ENCODE data around the gene KCNAB1.

KCNAB1 gene

DNA sequence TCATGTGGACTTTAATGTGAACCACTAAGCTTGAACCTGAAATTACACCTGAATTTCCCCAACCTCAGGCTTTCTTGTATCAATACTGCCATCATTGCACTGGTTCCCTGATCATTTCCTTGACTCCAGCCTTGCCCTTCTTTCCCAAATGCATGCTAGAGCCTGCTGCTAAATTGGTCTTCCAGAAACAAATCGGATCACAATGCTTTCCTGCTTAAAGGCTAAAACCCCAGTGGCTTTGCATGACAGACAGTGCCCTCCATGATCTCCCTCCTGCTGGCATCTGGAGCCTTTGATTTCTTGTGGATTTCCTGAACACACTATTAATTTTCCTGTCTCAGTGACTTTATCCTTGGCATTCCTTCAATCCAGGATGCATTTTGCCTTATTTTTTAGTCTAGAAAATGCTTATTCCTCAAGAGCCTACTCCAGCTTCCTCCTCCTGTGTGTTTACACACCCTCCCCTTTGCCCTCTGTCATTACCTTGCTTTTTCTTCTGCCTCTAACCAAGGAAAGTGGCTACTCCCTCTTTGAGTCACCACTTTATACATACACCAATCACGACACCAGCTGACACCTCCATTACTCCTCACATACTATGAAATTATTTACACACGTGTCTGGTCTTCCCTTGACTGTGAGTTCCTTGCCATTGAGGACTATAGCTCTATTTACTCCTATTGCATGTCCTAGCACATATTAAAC, 214.6 kb downstream of the KCNAB1 start:
- DNase-seq, result no peak

DNA sequence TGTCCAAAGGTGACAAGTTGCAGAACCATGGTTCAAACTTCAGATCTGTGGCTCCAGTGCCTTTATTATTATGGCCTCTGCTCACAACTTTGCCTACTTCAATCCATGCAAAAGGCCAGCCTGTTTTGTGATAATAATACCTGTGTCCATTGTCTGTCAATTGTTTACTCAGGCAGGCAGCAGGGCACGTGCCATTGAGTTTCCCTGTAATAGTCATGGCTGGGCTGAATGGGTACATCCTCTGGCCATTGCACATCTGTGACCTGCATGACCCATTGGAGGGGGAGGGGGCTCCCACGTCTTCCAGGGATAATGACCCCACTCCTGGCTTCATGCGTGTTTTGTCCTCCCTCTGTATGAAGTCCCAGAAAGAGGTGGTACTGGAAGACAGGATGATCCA, 219.1 kb downstream of the KCNAB1 start:
- DNase-seq, result no peak

DNA sequence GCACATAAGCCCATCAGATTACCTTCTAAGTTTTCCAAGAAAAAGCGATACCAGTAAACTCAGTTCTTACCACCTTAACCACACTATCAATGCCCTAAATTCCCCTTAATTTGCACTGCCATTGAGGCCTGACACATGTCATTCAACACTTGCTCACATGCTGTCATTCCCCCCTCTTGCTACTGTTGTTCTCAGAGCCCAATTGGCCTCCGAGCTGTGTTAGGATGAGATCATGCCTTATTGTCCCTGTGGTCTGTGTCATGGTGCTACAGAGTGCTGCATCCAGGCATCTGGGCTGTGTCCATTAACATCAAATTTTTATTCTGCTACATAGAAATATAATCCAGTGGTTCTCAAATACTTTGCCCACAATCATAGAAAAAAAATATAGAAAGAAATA, 221.0 kb downstream of the KCNAB1 start:
- DNase-seq, result no peak

DNA sequence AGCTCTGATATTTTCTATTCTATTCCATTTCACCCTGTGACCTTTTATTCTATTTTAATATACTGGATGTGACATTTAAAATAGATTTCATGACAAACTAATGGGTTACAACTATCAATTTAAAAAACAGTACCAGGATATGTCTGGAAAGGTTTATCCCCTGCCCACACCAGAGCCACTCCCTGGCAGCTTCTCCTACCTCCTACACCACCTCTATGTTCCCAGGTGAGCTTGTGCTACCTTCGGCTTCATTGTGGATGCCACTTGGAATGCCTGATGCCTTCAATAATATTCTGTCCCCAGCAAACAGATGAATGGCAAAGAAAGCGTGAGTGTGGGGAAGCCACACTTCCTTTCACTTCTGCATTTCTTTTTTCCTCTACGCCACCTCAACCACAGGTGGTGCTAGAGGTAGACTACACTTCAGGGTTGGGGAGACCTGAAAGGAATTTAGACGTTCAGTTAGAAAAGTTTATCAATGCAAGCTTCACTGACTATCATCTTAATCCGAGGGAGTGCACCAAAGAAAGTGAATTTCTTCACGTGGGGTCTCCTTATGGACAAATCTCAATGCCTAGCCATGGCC, 221.5 kb downstream of the KCNAB1 start:
- no peak for DNase-seq

DNA sequence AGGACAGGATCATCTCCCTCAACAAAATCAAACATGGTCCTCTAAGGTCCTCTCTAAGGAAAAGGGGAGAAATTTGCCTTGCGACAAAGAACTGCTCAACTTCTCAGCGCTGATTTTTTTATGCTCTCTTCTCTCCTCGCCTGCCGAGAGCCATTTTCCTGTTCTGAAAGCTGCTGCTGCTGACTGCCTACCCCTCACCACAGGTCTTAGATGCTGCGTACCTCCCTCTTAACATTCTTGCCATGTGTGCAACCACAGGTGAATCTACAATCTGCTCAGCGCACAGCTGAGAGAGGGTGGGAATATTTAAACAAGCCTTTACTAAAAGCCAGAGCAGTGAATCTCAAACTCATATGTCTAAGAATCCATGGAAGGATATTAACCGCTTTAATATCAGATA, 223.8 kb downstream of the KCNAB1 start:
- no peak for DNase-seq

DNA sequence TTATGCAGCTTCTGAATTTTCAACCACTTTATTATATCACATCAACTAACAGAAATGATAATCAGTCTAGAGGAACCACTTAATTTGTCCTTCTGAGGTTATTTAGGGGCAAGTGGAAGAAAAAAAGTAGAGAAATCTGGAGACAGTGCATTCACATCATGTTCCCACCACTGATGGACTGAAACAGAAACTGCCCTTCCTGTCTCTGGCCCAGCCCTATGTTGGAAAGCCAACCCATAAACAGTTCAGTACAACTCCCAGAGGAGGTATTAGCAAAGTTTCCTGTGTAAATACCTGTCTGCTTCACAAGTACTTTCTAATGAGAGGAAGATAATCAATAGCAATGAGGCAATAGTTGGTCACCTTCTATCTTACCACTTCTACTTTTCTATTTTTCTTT, 228.7 kb downstream of the KCNAB1 start:
- DNase-seq, result no peak

DNA sequence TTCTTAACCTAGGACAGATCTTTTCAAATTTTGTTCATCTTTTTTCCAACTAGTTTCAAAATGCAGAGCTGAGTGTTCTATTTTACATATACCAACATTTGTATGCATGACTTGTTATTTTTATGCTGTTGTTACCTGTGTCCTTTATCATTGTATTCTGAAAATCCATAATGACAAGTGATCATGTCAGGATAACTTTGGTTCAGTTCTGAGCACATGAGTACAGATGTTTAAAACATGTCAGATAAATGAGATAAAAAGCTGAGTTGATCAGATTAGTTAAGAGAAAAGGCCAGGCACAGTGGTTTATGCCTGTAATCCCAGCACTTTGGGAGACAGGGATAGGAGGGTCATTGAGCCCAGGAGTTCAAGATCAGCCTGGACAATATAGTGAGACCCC, 229.6 kb downstream of the KCNAB1 start:
- DNase-seq, result no peak

DNA sequence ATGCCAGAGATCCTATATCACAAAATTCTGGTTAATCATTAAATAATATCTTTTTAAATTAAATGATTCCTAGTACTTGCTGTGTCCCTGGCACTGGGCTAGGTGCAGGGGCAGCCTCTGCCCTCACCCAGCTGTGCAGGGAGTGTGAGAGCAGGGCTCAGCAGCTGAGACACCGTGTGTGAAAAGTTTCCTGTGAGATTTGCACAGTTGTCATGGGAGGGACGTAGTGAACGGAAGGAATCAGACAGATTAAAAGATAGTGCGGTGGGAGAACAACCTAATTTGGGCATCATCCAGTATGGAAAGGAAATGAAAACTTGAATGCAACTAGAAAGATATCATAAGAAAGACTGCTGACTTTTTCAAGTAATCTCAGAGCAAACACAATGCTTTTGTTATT, 230.4 kb downstream of the KCNAB1 start:
- DNase-seq, result no peak

DNA sequence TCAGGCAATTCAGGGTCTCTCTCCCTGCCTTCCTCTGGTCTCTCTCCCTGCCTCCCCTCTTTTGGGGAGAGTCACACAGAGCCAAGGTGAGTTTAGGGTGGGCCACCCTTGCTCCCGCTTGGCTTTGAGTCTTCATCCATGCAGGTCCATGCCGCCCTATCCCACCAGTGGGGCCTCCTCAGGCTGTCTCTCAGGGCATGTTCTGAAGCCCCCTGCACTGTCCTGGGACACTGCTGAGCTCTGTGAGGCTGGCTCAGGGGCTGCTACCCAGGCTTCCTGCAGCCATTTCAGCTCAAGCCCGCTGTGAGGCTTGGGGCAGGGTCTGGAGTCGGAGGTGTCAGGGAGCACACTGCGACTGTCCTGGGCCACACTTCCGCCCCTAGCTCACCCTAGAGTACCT, 231.4 kb downstream of the KCNAB1 start:
- DNase-seq, result no peak

DNA sequence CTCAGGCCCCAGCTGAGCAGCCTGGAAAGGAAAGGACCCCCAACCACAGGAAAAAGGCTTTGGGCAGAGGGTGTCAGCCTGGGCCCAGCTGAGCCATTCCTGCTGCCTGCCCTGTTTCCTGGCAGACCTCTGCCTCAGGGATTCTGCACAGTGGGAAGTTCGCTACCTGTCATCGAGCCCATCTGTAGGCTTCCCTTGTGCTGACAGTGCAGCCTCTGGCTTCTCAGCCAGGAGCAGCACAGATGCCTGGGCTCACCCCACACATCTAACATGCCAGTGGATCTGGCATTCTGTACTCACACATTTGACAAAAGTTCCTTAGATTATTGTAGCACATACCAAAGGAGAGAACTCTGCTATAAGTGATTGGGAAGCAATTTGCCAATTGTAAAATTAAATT, 232.3 kb downstream of the KCNAB1 start:
- DNase-seq, result no peak

DNA sequence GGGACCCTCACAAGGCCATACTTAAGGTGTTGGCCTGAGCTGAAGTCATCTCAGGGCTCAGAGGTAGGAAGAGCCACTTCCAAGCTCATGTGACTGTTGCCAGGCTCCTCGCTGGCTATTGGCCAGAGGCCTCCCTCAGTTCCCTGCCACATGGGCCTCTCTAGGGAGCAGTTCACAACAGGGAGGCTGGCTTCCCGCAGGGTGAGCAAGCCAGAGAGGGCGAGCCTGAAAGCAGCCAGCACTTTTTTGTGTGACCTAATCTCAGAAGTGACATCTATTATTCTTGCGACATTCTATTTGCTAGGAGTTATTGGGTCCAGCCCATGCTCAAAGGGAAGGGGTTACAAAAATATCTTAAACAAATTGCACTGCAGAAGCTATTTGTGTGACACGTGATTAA, 233.2 kb downstream of the KCNAB1 start:
- DNase-seq, result no peak

DNA sequence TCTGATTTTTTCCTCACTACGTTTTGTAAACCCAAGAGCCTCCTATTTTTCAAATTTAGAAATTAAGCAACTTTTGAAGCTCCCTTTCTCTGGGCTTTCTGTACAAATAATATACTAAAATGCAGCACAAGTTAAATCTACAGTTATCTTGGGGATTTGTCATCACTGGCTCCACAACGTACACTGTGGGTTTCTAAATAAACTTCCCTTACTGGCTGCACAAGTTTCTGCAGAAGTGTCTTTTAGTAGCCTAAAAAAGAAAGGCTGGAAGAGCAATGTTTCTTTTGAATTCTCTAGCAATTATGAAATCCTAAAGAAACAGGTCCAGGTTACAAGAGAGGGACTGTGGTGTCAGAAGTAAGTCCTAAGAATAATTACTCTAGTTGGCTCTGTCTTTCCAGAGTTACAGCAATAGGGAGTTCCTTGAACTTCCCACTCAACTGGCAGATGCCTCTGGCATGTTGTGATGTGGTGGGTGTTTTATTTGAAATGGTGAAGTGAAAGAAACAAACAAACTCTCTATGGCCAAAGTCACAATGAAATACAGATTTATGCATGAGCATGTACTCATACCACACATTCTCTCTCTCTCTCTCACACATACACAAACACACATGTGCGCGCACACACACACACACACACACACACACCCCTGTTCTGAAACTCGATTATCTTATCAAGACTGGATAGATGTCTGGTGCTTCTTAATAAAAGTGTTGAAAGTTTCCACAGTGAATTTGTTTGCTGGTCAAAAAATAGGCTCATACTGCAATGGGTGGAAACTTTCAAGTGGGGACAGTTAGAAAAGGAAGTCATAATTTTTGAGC, 236.4 kb downstream of the KCNAB1 start:
- no peak for DNase-seq

DNA sequence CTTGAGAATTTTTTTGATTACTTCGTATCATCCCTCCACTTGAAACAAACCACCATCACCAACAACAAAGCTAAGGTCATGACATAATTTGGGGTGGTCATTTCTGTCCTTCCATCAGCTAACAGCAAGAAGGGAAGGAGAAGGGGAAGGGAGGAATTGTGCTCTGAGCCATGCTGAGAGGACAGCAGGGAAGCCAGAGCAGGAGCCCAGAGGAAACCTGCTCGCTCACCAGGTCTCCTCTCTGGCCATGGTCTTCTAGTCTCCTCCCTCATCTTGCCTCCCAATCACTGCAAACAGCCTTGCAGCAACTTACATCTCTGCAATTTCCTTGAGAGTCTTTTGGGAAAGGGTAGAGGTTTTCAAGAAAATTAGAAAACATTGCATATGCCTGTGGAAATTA, 237.9 kb downstream of the KCNAB1 start:
- no peak for DNase-seq

DNA sequence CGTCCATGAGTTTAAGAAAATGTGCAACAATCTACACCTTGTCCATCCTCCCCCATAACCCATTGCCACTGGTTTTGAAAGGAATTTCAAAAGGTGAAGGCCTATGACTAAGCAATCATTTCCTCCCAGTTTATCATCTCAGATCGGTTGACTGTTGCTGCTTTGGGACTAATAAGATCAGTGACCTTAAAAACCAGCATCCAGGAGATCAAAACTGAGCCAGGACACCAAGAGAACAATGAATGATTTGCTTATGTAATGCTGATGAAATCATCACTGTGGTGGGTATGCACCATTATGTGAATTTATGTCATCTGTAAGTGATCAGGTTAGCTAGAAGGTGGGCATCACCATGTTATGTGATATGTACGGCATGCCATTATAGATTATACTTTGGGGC, 239.0 kb downstream of the KCNAB1 start:
- no peak for DNase-seq

DNA sequence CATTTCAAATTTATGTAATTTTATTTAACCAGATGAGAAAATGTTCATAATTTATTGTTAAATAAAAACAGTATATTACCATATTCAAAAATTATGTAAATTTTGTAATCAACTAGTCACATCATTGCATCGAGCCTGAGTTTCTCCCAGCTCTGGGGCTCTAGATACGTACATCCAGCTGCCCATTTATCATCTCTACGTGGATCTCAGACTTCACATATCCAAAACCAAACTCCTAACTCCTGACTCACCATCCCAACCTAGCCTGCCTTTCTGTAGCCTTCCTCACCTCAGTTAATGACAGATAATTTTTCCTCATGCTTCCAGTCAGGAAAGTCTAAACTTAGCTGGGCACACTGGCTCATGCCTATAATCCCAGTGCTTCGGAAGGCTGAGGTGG, 239.7 kb downstream of the KCNAB1 start:
- DNase-seq, result no peak

DNA sequence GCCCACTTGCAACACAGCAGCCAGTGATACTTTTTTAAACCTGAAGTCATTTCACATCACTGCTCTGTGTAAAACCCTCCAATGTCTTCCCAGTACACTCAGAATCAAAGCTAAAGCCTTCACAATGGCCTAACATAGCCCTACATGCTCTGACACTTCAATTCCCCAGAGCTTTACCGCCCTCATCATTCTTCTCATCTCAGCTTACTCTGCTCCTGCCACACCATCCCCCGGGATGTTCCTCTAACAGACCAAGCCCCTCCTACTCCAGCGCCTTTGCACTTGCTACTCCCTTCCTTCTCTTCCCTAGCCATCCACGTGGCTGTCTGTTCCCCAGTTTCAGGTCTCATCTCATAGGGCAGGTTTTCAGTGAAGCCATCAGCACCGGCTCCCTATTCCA, 240.6 kb downstream of the KCNAB1 start:
- DNase-seq, result no peak

DNA sequence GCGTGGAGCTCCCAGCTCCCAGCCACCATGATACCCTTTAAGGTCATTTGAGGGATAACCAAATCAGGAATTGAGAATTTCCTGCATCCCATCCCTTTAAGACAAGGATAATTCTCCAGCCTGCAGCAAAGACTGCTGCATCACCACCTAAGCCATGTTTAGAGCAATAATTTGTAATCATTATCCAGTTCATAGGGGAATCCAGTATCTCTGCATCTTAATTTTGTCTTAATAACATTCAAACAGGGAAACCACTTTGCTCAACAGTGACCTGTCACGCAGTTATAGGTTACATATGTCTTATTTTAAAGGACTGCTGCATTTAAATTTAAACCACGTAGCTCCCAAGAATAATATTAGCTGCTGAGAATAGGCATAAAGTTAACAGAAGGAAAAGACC, 246.2 kb downstream of the KCNAB1 start:
- no peak for DNase-seq

DNA sequence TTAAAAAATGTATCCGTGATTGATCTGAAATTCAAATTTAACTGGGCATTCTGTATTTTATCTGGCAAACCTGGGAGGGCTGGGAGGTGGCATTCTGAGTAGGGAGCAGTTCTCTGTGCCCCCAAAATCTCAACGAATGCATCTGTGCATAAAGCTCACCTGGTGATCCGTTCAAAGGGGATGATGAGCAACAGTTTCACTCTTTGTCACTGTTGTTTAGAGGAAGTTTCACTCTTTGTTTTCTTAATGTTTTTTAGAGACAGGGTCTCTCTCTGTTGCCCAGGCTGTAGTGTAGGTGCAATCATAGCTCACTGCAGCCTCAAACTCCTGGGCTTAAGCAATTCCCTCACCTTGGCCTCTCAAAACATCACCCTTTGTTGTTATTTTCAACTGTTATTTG, 247.8 kb downstream of the KCNAB1 start:
- no peak for DNase-seq

DNA sequence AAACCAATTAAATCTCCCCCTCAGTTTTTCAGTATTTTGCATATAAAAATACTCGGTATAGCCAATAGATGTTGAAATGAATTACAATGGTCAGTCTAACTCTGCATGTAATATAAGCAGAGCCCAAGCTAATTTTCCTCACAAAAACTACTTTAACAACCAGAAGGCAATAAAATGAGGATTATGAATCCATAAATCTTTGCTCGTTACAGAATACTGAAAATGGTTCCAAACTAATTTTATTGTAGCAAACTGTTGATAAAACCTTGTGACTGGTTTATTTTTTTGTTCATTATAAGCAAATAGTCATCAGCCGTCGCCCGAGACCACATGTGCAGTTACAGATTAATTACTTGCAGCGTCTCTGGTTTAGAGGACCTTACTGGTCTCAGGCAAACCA, 251.3 kb downstream of the KCNAB1 start:
- no peak for DNase-seq

DNA sequence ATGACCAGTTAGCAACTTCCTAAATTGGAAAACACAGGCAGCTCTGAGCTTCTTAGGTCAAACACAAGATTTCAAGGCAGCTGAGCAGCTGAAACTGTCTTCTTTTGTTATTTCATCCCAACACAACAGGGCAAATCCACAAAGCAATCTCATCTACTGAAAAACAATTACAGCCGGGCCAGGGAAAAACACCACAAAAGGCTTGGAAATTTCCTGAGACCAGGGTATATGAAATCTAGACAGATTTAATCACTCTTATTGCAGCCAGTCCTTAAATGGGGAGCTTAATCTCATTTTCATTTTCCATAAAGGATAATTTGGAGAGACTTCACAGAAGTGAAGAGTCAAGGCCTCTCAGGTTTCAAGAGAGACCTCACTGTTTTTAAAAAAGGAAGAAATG, 252.7 kb downstream of the KCNAB1 start:
- no peak for DNase-seq

DNA sequence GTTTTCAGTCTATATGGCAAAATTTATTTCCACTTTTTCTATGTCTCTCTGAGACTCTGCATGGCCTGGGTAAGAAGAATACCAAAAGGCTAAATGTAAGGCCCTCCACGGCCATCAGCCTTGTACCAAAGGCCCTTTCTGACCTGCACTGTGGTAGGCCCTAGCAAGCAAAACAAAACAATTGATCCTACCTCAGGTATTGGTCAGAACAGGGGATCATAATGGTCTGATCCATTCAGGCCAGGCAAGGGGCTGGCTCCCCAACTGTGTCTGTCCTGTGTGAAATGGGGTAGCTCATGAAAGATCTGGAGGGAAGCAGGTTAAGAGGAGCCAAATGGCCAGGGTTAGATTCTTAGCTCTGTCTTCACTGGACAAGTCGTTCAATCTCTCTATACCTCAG, 253.3 kb downstream of the KCNAB1 start:
- DNase-seq, result no peak

DNA sequence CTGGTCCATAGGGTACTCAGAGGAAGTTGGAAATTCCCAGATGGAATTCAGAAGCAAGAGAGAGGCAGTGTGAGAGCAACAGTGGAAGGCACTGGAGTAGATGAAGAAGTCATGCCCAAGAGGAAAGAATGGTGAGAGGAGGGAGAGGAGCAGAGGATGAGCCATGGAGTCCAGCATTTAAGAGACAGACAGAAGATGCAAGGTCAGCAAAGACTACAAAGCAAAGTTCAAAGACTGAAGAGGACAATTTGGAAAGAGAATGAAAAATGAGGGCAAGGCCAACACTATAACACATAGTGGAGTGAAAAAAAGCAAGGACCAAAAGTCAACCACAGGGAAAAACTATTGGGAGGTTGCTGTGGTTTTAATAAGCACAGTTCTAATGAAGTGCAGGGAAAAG, 255.8 kb downstream of the KCNAB1 start:
- DNase-seq, result no peak

DNA sequence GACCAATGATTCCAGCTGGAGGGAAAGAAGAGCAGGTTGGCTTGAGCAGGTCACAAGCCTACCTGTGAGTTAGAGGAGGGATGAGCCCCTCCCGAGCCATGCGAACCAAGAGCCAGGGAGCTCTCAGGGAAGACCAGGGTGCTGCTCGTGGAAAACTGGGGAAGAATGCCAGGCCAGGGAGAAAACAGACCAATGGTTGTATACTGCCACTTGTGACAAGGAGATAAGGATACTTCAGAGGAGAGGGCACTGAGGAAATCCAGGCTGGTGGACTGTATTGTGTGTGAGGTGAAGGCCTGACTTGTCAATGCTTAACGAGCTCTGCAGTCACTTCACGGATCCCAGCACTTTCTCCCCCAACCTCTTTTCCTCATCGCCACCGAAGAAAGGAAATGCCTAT, 256.9 kb downstream of the KCNAB1 start:
- DNase-seq, result no peak

DNA sequence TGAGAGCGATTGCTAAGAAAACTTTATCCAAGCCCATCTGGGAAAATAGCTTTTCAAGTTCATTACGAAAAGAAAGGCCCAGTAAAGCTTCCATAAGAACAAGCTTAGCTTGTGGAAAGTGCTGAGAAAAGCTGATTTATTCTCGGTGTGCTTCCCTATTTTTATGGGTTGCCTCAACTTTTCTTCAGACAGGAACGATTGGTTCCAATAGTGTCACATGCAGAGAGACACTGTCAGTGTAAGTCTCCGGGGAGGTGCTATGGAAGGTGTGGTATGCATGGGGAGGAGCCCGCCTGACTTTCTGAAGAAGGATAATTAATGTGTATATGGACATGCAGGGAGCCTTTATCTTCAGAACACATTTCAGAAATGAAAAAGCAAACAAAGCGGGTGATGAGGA, 257.3 kb downstream of the KCNAB1 start:
- DNase-seq, result no peak
